T-helper 1 cell treated with Interleukin-12 subunit alpha and Interleukin-12 subunit beta and Interleukin-4 antibody, amounts not matched to agents 30 μg/mL and 1 μg/mL, for 36 hours (primary cell): ENCODE measurements around the gene CTNNB1.

Source experiments
- H3K27ac Mint-ChIP-seq: one replicate; pipeline ENCODE4 v1.8.0; 2021; ENCODE audit warnings: mild to moderate bottlenecking, mixed read lengths
- H3K27me3 Mint-ChIP-seq: one replicate; pipeline ENCODE4 v1.8.0; 2021; ENCODE audit warnings: low read depth, mixed read lengths
- H3K36me3 Mint-ChIP-seq: one replicate; pipeline ENCODE4 v1.8.0; 2021; ENCODE audit warnings: low read depth, mixed read lengths
- H3K4me1 Mint-ChIP-seq: one replicate; pipeline ENCODE4 v1.8.0; 2021; ENCODE audit warnings: low read depth, mixed read lengths
- H3K4me3 Mint-ChIP-seq: one replicate; pipeline ENCODE4 v1.8.0; 2021; ENCODE audit warnings: mild to moderate bottlenecking, moderate library complexity, mixed read lengths
- H3K9me3 Mint-ChIP-seq: one replicate; pipeline ENCODE4 v1.8.0; 2021; ENCODE audit warnings: mixed read lengths

CTNNB1 gene

DNA sequence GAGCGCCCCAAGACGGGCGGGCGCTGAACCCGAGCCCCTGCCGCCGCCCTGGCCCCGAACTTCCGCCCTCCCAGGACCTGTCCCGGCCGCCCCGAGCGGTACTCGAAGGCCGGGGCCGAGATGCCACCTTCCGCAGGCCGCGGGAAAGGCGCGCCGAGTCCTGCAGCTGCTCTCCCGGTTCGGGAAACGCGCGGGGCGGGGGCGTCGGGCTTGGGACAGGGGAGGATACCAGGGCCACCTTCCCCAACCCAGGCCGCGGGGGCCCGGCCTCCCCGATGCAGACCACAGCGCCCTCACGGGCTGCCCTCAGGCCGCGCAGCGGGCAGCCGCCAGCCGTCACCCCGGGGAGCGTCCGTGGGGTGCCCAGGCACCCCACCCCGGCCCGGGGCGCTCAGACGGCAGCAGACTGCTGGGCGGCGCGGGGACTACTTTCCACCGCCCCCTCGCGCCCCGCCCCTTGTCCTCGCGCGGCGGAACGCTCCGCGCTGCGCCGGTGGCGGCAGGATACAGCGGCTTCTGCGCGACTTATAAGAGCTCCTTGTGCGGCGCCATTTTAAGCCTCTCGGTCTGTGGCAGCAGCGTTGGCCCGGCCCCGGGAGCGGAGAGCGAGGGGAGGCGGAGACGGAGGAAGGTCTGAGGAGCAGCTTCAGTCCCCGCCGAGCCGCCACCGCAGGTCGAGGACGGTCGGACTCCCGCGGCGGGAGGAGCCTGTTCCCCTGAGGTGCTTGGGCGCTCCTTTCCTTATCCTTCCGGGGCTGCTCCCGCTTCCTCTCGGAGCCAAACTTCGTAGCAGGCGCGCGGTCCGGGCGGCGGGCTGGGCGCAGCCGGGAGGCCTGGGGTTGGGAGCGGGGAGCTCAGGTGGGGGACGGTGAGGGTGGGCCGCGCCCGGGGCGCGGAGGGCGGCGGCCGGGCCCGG is at the start of gene CTNNB1:
Gene CTNNB1, plus strand, starts transcription at position 556 of the 916 bp plus-strand sequence. CDS start 24,564 bp downstream, outside the sequence.
- H3K4me1 Mint-ChIP-seq = peaks cover 35% of the 10 kb centered on the region
- H3K36me3 Mint-ChIP-seq = peaks cover 9% of the 10 kb centered on the region
- H3K4me3 Mint-ChIP-seq = peak within 1 kb of the TSS; percentile 96

DNA sequence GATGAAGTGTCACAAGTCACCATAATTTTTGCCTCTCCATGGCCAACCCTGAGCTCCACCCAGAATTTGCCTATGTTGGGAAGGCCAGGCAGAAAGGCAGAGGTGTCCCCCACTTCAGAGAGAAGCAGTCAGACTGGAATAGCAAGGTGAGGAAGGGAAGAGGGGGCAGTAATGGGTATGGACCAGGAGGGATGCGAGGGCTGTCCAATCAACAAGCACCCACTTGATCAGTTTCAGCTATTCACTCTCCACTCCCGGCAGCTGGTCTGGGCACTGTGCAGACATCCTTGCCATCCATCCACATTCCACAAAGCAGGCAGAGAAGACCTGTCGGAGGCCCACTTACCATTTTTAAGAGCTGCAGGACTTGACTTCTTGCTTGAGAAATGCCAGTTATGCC is 43.5 kb upstream of the CTNNB1 start:
- Mint-ChIP-seq H3K4me1 (peaks cover 3% of the 10 kb centered on the region), H3K36me3 (no peaks in the 10 kb centered on the region), H3K4me3 (no peak overlapping the region), H3K9me3 (no peaks in the 10 kb centered on the region), H3K27me3 (no peaks in the 10 kb centered on the region), H3K27ac (no peak overlapping the region)

More for the DNA sequence above, at the start of gene CTNNB1:
- Mint-ChIP-seq H3K27me3 (peaks cover 24% of the 10 kb centered on the region), H3K27ac (peak within 1 kb of the TSS; percentile 97), H3K9me3 (no peaks in the 10 kb centered on the region)

- Mint-ChIP-seq H3K9me3 (no peaks in the 10 kb centered on the region), H3K36me3 (no peaks in the 10 kb centered on the region), H3K4me1 (peaks cover 3% of the 10 kb centered on the region), H3K4me3 (no peak overlapping the region), H3K27ac (no peak overlapping the region), H3K27me3 (no peaks in the 10 kb centered on the region)
Observed at GRCh38 chr3:41158947-41159346, 40.4 kb upstream of the CTNNB1 start.

DNA sequence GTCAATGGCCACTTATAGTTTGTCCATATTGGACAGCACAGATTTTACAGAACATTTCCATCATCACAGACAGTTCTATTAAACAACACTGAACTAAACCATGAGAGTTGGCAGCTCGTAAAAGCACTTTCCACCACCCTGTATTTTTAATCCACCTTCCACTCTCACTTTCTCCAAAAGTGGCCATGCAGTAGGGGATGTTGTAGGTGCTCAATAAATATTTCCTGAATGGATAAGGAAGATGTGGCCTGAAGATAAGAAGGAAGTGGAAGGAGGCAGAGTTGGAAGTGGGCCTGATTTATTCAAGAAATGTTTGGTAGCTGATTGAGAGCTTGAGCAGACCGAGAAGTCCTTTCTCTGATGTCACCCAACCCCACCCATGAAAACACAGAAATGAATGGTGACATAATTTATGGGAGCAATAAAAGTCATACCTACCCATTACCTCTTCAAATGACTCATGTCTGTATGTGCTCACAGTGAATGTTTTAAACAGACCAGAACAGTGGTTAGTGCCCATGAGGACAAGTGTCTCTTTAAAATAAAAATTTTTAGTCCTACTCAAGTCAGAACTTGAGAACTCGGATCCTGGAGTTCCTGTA is 39.6 kb upstream of the CTNNB1 start:
- H3K4me1 Mint-ChIP-seq = peaks cover 3% of the 10 kb centered on the region
- H3K4me3 Mint-ChIP-seq = no peak overlapping the region
- no peaks in the 10 kb centered on the region for H3K27me3 Mint-ChIP-seq
- no peaks in the 10 kb centered on the region for H3K36me3 Mint-ChIP-seq
- H3K27ac Mint-ChIP-seq = no peak overlapping the region
- H3K9me3 Mint-ChIP-seq = no peaks in the 10 kb centered on the region

- no peak overlapping the region for H3K27ac Mint-ChIP-seq
- H3K27me3 Mint-ChIP-seq = no peaks in the 10 kb centered on the region
- no peaks in the 10 kb centered on the region for H3K36me3 Mint-ChIP-seq
- peaks cover 3% of the 10 kb centered on the region for H3K4me1 Mint-ChIP-seq
- H3K4me3 Mint-ChIP-seq = no peak overlapping the region
- H3K9me3 Mint-ChIP-seq = no peaks in the 10 kb centered on the region
Observed at GRCh38 chr3:41162541-41162940, 36.8 kb upstream of the CTNNB1 start.

DNA sequence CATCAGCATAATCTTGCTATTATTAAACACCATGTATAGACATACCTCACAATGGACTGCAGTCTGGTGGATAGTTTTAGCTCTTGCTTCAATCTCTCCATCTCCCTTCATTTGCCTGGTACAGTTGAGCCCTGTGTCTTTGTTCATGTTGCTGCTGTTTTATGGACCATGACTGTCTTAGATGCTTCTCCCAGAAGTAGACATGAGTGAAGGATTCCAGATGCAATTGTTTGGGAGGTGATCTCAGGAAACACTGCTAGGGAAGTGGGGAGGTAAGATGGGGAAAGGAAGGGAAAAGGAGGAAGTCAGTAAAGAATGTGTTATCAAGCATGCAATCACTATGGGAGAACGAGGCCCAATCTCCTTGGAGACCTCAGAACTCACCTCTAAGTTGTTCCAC is 36.3 kb upstream of the CTNNB1 start:
- Mint-ChIP-seq H3K36me3 (no peaks in the 10 kb centered on the region), H3K27me3 (no peaks in the 10 kb centered on the region), H3K9me3 (no peaks in the 10 kb centered on the region), H3K4me3 (no peak overlapping the region), H3K4me1 (peaks cover 6% of the 10 kb centered on the region), H3K27ac (no peak overlapping the region)

DNA sequence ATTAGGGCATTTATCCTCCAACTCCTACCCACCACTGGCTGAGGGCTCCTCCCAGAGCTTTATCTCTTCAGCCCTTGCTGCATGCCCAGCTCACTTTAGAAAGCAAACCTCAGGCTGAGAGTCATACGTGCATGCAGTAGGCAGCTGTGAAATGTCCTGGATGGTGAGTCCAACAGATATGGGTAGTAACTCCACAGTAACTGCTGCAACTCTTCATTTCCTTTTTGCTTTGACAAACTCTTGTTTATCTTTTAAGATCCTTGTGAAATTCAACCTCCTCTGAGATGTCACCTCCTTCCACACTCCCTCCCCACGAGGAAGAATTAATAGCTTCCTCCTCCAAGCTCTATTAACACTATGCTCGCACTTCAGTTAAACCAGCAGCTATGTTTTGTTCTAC is 35.9 kb upstream of the CTNNB1 start:
- Mint-ChIP-seq H3K27ac (no peak overlapping the region), H3K36me3 (no peaks in the 10 kb centered on the region), H3K9me3 (no peaks in the 10 kb centered on the region), H3K4me3 (no peak overlapping the region), H3K4me1 (peaks cover 6% of the 10 kb centered on the region), H3K27me3 (no peaks in the 10 kb centered on the region)

GRCh38 chr3:41164777-41165176 is 34.5 kb upstream of the CTNNB1 start:
- Mint-ChIP-seq H3K36me3 (no peaks in the 10 kb centered on the region), H3K27ac (no peak overlapping the region), H3K27me3 (no peaks in the 10 kb centered on the region), H3K4me1 (peaks cover 3% of the 10 kb centered on the region), H3K4me3 (no peak overlapping the region), H3K9me3 (no peaks in the 10 kb centered on the region)

DNA sequence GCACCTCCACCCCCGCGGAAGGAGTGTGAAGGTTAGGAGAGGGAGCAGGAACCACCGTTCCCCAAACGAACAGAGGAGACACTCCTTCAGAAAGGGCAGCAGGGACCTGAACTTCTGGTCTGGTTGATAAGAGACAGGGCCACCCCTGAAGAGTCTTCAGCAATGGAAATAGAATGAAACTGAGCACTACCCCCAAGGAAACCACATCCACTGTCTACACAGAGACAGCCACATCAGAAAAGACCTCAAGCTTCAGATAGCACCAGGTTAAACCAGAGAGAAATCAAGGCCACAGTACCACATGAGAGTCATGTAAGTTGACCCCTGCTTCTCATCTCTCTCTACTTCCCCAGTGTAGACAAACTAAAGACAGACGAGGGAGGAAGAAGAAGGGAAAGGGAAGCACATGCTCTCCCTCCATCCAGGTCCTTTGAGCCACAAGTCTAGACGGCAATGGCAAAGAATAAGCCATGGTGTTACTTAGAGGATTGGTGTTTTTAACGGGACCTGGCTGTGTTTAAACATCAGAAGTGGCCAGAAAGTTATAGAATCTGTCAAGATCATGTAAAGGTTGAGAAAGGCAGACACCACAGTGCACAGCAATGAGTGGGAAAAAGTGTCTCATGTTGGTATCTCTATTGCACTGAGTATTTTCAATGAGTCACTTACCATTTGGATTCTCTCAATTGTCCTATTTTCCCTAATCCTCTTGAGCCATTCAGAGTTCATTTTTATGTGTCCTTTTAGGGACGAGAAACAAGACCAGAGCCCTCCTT is 31.4 kb upstream of the CTNNB1 start:
- Mint-ChIP-seq H3K4me1 (peaks cover 3% of the 10 kb centered on the region), H3K4me3 (no peak overlapping the region), H3K9me3 (no peaks in the 10 kb centered on the region), H3K36me3 (no peaks in the 10 kb centered on the region), H3K27me3 (peaks cover 4% of the 10 kb centered on the region), H3K27ac (no peak overlapping the region)

DNA sequence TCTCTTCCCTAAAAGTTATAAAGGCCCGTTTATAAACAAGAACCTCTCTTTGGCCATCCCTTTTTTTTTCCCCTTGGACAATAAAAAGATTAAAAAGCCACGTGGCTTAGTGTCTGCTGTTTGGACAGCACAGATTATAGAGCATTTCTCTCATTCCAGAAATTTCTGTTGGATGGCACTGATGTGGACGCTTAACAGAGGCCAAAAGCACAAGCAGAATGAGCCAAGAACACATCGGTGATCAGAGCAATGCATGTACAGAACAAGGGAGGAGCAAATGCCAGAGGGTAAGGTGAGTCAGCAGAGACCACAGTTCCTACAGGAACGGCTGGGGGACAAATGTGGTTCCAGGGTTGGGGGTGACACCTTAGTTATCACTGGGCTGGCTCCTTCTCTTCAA is 30.3 kb upstream of the CTNNB1 start:
- H3K27ac Mint-ChIP-seq = no peak overlapping the region
- peaks cover 4% of the 10 kb centered on the region for H3K27me3 Mint-ChIP-seq
- H3K9me3 Mint-ChIP-seq = no peaks in the 10 kb centered on the region
- H3K36me3 Mint-ChIP-seq = no peaks in the 10 kb centered on the region
- peaks cover 3% of the 10 kb centered on the region for H3K4me1 Mint-ChIP-seq
- no peak overlapping the region for H3K4me3 Mint-ChIP-seq

- H3K36me3 Mint-ChIP-seq = no peaks in the 10 kb centered on the region
- peaks cover 7% of the 10 kb centered on the region for H3K27me3 Mint-ChIP-seq
- H3K4me1 Mint-ChIP-seq = no peaks in the 10 kb centered on the region
- H3K9me3 Mint-ChIP-seq = no peaks in the 10 kb centered on the region
- no peak overlapping the region for H3K4me3 Mint-ChIP-seq
- no peak overlapping the region for H3K27ac Mint-ChIP-seq
Observed at GRCh38 chr3:41173926-41174885, 25.1 kb upstream of the CTNNB1 start.

DNA sequence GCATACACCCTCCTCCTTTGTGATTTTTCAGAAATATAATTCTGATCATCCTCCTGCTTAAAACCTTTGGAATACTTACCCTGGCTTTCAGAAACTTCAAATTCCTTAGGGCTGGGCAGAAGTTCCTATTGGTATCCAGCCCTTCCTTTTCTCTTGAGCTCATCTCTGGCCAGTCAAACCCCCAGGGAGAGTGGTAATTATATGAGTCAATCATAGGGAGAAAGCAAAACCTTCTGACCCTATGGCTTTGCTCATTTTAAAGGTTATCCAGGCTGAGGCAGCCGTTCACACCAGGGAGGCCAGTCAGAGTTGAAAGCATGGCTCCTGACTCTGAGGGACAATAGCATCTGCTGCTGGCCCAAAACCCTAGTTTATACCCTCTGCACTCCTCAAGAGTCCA is 23.9 kb upstream of the CTNNB1 start:
- Mint-ChIP-seq H3K36me3 (no peaks in the 10 kb centered on the region), H3K4me3 (no peak overlapping the region), H3K4me1 (no peaks in the 10 kb centered on the region), H3K9me3 (no peaks in the 10 kb centered on the region), H3K27me3 (peaks cover 9% of the 10 kb centered on the region), H3K27ac (no peak overlapping the region)

DNA sequence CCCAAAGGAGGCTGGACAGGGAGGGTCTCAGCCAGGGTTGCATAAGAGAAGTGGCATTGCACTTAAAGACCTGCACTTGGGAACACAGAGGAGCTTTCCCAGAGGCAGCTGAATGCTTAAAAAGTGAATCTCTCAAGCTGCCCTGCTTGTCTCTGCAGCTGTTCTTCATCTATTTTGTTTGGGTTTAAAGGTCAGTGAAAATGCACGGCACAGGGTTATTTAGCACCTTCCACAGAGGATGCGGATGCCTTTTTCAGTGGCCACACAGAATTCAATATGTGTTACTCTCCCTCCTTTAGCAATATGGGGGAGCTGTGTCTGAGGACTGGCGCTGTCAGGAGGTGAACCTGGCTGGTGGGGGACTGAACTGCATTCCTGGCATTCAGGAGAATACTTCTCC is 22.7 kb upstream of the CTNNB1 start:
- H3K27me3 Mint-ChIP-seq = peaks cover 12% of the 10 kb centered on the region
- H3K9me3 Mint-ChIP-seq = no peaks in the 10 kb centered on the region
- no peak overlapping the region for H3K4me3 Mint-ChIP-seq
- no peak overlapping the region for H3K27ac Mint-ChIP-seq
- H3K4me1 Mint-ChIP-seq = no peaks in the 10 kb centered on the region
- no peaks in the 10 kb centered on the region for H3K36me3 Mint-ChIP-seq

GRCh38 chr3:41178576-41178975 is 20.7 kb upstream of the CTNNB1 start:
- H3K27me3 Mint-ChIP-seq = peaks cover 12% of the 10 kb centered on the region
- H3K36me3 Mint-ChIP-seq = no peaks in the 10 kb centered on the region
- H3K9me3 Mint-ChIP-seq = no peaks in the 10 kb centered on the region
- H3K4me3 Mint-ChIP-seq = no peak overlapping the region
- H3K4me1 Mint-ChIP-seq = no peaks in the 10 kb centered on the region
- no peak overlapping the region for H3K27ac Mint-ChIP-seq
